ENCODE results near the gene KARS1.

The KARS1 gene

GRCh38 chr16:75589306-75589705 lies 58.2 kb downstream of the KARS1 start:
- FAIRE-seq = no peak
- no peak for DNase-seq (ENCODE audit: insufficient read length, low spot score)

GRCh38 chr16:75588716-75589115 lies 58.7 kb downstream of the KARS1 start:
- no peak for FAIRE-seq
- no peak for DNase-seq (ENCODE audit: insufficient read length, low spot score)

GRCh38 chr16:75584108-75584507 lies 63.4 kb downstream of the KARS1 start:
- DNase-seq (ENCODE audit: insufficient read length, low spot score) (no peak), FAIRE-seq (no peak)

- DNase-seq (ENCODE audit: insufficient read length, low spot score) (no peak), FAIRE-seq (no peak)
Observed at GRCh38 chr16:75579281-75579834, 68.1 kb downstream of the KARS1 start.

- FAIRE-seq (no peak), DNase-seq (ENCODE audit: insufficient read length, low spot score) (no peak)
Observed at GRCh38 chr16:75578725-75579124, 68.7 kb downstream of the KARS1 start.

GRCh38 chr16:75578212-75578611 lies 69.3 kb downstream of the KARS1 start:
- no peak for DNase-seq (ENCODE audit: insufficient read length, low spot score)
- FAIRE-seq = no peak

Measured in HTR-8/SVneo (cell line).